Heart right ventricle (tissue), 16 donors: ENCODE results near the gene NR2E3. TPM values are rescaled to one million over a fixed set of nuclear protein-coding genes. Genes with fewer than 3 reads are reported as not detected.

Source experiments
- ATAC-seq, 8 donors: fragments of 200-7000 bp; cut with Tn5 transposase; one replicate each; pipeline ENCODE4 v1.9.1; 2020; ENCODE audit warnings: mild to moderate bottlenecking in 8 of 8, moderate library complexity in 8 of 8, moderate number of reproducible peaks in 1 of 8
- DNase-seq, 2 donors: peaks; one replicate each; pipeline ENCODE4 v3.0.0-alpha.2; 2020
- H3K27ac ChIP-seq, 10 donors: fragments of 200-600 bp; sonication (generic) in 2 of 10; one replicate each; pipeline versions ENCODE4 v1.5.0 to v1.8.0; 2020 to 2022; ENCODE audit warnings: mild to moderate bottlenecking in 3 of 10
- H3K27me3 ChIP-seq, 7 donors: fragments of 200-600 bp; one replicate each; pipeline ENCODE4 v1.8.0; 2021 to 2022; ENCODE audit warnings: mild to moderate bottlenecking in 2 of 7
- H3K36me3 ChIP-seq, 9 donors: fragments of 200-600 bp; sonication (generic) in 1 of 9; one replicate each; pipeline versions ENCODE4 v1.5.0 to v1.8.0; 2020 to 2022; ENCODE audit warnings: mild to moderate bottlenecking in 2 of 9
- H3K4me1 ChIP-seq, 9 donors: fragments of 200-600 bp; sonication (generic) in 1 of 9; one replicate each; pipeline versions ENCODE4 v1.5.0 to v1.8.0; 2020 to 2022; ENCODE audit warnings: mild to moderate bottlenecking in 4 of 9
- H3K4me3 ChIP-seq, 10 donors: fragments of 200-600 bp; sonication (generic) in 2 of 10; one replicate each; pipeline versions ENCODE4 v1.5.0 to v1.8.0; 2020 to 2022; ENCODE audit warnings: mild to moderate bottlenecking in 7 of 10, moderate library complexity in 2 of 10
- H3K9me3 ChIP-seq, 11 donors: fragments of 200-600 bp in 10 of 11; sonication (generic) in 2 of 11; one replicate each; pipeline versions ENCODE4 v1.5.0 to v1.8.0; 2013 to 2022; ENCODE audit warnings: mild to moderate bottlenecking in 2 of 11, control low read depth in 1 of 11, moderate library complexity in 1 of 11
- WGBS, 2 donors: extraction: QIAGEN DNeasy Blood & Tissue Kit; methylation state at CpG; one replicate each; pipeline ENCODE4 v1.1.7; 2013; ENCODE audit warnings: inconsistent platforms in 1 of 2; 5-methylcytosine and 5-hydroxymethylcytosine counted together
- intact Hi-C, 10 donors: fragments of 100-400 bp; cut with DNase I; formaldehyde crosslinking; loops; one replicate each; pipeline versions ENCODE4 v1.11.1 to v1.14.2; 2022
- polyA plus RNA-seq, 2 donors: library from polyadenylated mRNA; stranded (reverse); fragments of 200-250 nt; gene quantifications; one replicate each; pipeline ENCODE4 v1.2.3, GENCODE V29; 2013
- total RNA-seq, 10 donors: library from RNA; stranded (reverse); fragmentation: NEBNext Ultra II Directional in 3 of 10; extraction: Animal tissue kit (Norgen Biotek cat#: 25700) in 3 of 10; gene quantifications; one replicate each; pipeline versions ENCODE4 v1.2.1 to v1.2.4, GENCODE V29; 2021 to 2023
- TF ChIP-seq, protein P1 (sequence below), 9 donors: fragments of 200-600 bp; sonication (generic) in 2 of 9; IDR thresholded peaks; one replicate each; pipeline versions ENCODE4 v1.5.0 to v1.8.0; 2021 to 2022; ENCODE audit warnings: antibody characterized with exemption in 9 of 9, mild to moderate bottlenecking in 5 of 9, moderate library complexity in 1 of 9
- donor health status: Arrhythmogenic right ventricular cardiomyopathy.
- donor health status: ischemic (EF 13 %, LVEDD 7.1; RV severe dilation, severe dysfunction).
- donor health status: healthy with polysubstance abuse.
- donor health status: DM: no; HTN: yes; CAD: no.
- donor health status: DM: no; HTN: no; CAD: no.
- donor health status: ischemic (EF 25% LVEDD 6.9; RV normal size, moderate dysfunction).
- donor health status: ischemic (EF 25% LVEDD 5.7; RV mildly dilated, moderate dysfunction).
- donor health status: healthy.
- donor health status: DM: yes; HTN: yes; CAD: no.
- donor health status: Ischemic cardiomyopathy.
- donor health status: ischemic (EF 35%, LVEDD 5.7; RV mildly dilated, moderate dysfunction).
- donor health status: nonischemic (EF 11% LVEDD 7.7; RV severe dilation, severe dysfunction).
- donor health status: DM: yes; HTN: yes; CAD: no.
- donor health status: PGD.
- donor health status: ischemic (EF 29% LVEDD 5.4; RV normal size, mild dysfunction).
- donor health status: nonischemic (EF 23%, LVEDD 6.1; RV moderate dilation, normal function).

Gene NR2E3
- total and polyA plus RNA-seq, 12 donors = 0.04 to 0.26 (median 0.13) TPM; not detected in 8

DNA sequence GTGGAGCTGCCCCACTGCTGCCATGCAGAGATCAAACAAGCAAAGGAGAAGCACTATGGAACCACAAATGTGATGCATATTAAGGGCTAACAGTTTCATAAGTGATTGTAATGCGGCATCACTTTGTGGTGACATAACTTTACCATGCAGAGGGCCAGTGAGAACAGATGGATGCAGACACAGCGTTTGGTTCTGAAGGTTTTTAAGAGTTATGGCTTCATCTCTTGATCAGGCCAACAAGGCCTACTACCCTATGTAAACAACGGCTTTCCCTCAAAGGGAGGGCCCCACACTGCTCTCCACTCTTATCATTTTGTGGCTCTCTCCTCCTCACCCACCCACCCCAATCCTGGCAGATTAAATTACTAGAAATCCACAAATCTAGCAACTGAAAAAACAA is 13.4 kb downstream of the NR2E3 start:
- DNase-seq (no peak), ATAC-seq (no peak)
- Histone ChIP-seq H3K27me3 (no peaks in the 10 kb centered on the region), H3K9me3 (peaks cover 0 to 51% (median 19%) of the 10 kb centered on the region in 11 donors), H3K36me3 (peaks cover 0 to 78% (median 42%) of the 10 kb centered on the region in 9 donors), H3K27ac (no peak overlapping the region), H3K4me1 (no peaks in the 10 kb centered on the region), H3K4me3 (no peak overlapping the region)
- 89 to 92% methylated on average over 3 of the region's 3 CpGs for WGBS, 2 donors
- intact Hi-C loops = no loop called here
- TF ChIP-seq, protein P1, sequence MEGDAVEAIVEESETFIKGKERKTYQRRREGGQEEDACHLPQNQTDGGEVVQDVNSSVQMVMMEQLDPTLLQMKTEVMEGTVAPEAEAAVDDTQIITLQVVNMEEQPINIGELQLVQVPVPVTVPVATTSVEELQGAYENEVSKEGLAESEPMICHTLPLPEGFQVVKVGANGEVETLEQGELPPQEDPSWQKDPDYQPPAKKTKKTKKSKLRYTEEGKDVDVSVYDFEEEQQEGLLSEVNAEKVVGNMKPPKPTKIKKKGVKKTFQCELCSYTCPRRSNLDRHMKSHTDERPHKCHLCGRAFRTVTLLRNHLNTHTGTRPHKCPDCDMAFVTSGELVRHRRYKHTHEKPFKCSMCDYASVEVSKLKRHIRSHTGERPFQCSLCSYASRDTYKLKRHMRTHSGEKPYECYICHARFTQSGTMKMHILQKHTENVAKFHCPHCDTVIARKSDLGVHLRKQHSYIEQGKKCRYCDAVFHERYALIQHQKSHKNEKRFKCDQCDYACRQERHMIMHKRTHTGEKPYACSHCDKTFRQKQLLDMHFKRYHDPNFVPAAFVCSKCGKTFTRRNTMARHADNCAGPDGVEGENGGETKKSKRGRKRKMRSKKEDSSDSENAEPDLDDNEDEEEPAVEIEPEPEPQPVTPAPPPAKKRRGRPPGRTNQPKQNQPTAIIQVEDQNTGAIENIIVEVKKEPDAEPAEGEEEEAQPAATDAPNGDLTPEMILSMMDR (IDR thresholded peaks at IDR 0.05) = no peak

DNA sequence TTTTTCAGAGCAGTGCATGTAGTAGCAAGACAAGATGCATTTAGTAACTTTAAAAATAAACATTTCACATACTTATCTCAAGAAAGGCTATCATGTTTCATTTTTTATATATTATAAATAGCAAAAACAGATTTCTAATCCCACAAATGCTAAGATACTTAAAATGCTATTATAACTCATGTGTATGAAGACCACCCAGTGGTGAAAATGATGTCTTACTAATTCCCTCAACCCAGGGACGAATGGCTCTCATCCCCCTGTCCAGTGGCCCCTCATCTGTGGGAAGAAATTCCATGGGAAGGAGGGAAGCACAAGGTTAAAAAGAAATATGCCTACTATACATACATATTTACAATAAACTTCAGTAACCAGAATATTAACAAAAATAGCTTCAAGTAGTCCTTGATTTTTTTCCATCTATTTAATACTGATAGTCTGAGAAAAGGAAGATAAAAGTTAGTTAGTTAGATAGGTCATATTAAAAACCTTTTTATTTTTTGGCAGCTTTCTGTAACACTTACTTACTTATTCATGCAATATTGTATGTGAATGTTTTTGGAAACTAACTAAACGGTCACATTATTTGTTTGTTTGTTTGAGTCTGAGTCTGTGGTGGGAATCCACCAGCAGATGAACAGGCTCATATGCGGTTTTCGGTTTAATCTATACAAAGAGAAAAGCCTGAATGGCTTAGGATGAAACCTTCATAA is 14.8 kb downstream of the NR2E3 start:
- ATAC-seq = no peak
- no peak for DNase-seq
- Histone ChIP-seq H3K4me1 (no peaks in the 10 kb centered on the region), H3K9me3 (peaks cover 0 to 37% (median 19%) of the 10 kb centered on the region in 11 donors), H3K27me3 (no peaks in the 10 kb centered on the region), H3K4me3 (no peak overlapping the region), H3K27ac (no peak overlapping the region), H3K36me3 (peaks cover 0 to 92% (median 46%) of the 10 kb centered on the region in 9 donors)
- intact Hi-C loops = no loop called here
- WGBS, 2 donors = 88 to 95% methylated on average over 4 of the region's 4 CpGs
- TF ChIP-seq, protein P1 (IDR thresholded peaks at IDR 0.05) = no peak

DNA sequence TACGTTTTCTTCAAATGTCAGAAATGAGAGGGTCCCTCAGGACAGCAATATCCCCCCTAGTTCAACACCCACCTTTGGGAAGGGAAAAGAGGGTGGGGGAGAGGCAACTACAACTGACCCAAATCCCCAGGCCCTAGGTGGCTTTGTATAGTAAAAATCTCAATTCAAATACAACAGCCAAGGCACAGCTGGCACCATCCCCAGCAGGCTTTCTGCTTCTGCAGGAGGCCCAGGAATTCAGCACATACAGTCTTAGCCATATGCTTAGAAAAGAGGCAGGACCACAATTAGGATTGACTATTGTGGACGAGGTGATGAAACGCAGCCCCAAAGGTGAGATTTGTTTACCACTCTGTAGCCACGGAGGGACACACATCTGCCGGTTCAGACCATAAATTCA is 15.8 kb downstream of the NR2E3 start:
- H3K36me3 ChIP-seq = peaks cover 0 to 94% (median 46%) of the 10 kb centered on the region in 9 donors
- H3K27me3 ChIP-seq = no peaks in the 10 kb centered on the region
- no peak overlapping the region for H3K27ac ChIP-seq
- ATAC-seq = no peak
- DNase-seq = no peak
- intact Hi-C loops = no loop called here
- peaks cover 0 to 2% (median 0%) of the 10 kb centered on the region in 9 donors for H3K4me1 ChIP-seq
- WGBS, 2 donors = 88 to 90% methylated on average over 5 of the region's 5 CpGs
- TF ChIP-seq, protein P1 (IDR thresholded peaks at IDR 0.05) = no peak
- H3K9me3 ChIP-seq = peaks cover 0 to 27% (median 19%) of the 10 kb centered on the region in 11 donors
- no peak overlapping the region for H3K4me3 ChIP-seq

DNA sequence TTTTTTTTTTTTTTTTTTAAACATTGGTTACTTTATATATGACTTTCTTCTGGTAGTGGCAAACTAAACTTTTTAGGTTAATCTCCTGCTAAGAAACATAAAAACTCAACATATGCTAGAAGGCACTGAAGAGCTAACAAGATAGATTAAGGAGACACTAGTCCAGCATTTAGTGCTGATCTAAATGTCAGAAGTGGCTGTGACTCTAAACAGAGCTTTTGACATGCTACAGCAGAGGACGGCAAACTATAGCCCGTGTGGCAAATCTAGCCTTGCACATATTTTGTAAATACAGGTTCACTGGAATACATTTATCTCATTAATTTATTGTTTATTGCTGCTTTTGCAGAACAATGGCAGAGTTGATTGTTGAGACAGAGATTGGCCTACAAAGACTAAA is 20.6 kb downstream of the NR2E3 start:
- no peak for ATAC-seq
- TF ChIP-seq, protein P1 (IDR thresholded peaks at IDR 0.05) = no peak
- no peaks in the 10 kb centered on the region for H3K27me3 ChIP-seq
- H3K9me3 ChIP-seq = no peaks in the 10 kb centered on the region
- 58 to 68% methylated on average over 2 of the region's 2 CpGs for WGBS, 2 donors
- H3K4me1 ChIP-seq = peaks cover 0 to 4% (median 0%) of the 10 kb centered on the region in 9 donors
- intact Hi-C loops = no loop called here
- no peak overlapping the region for H3K27ac ChIP-seq
- H3K4me3 ChIP-seq = no peak overlapping the region
- DNase-seq = no peak
- peaks cover 0 to 65% (median 31%) of the 10 kb centered on the region in 9 donors for H3K36me3 ChIP-seq
